MM.1S (cell line): ENCODE data around the gene SNTG2.

Experiments used
- DNase-seq: peaks from one replicate; pipeline ENCODE4 v3.0.0-alpha.2; 2015
- H2AFZ ChIP-seq: fragments of 300-600 bp; sonication (generic); 2 replicates; pipeline ENCODE4 v1.6.0; 2016; ENCODE audit warnings: antibody characterized with exemption, low read length
- H3F3A ChIP-seq: fragments of 300-600 bp; sonication (generic); 2 replicates; pipeline ENCODE4 v1.6.1; 2016; ENCODE audit warnings: mild to moderate bottlenecking, antibody characterized with exemption, low read length, moderate library complexity, mixed read lengths; ENCODE audit not compliant: insufficient read depth
- H3K27ac ChIP-seq: fragments of 300-600 bp; sonication (generic); 2 replicates; pipeline ENCODE4 v1.5.1; 2016; ENCODE audit warnings: mild to moderate bottlenecking, low read length
- H3K27me3 ChIP-seq: fragments of 300-600 bp; sonication (generic); replicated peaks from 2 replicates; pipeline ENCODE4 v1.6.0; 2016; ENCODE audit warnings: low read length; ENCODE audit not compliant: insufficient read depth
- H3K36me3 ChIP-seq: fragments of 300-600 bp; sonication (generic); replicated peaks from 2 replicates; pipeline ENCODE4 v1.6.1; 2016; ENCODE audit warnings: mild to moderate bottlenecking, low read length, mixed read lengths; ENCODE audit not compliant: insufficient read depth
- H3K4me1 ChIP-seq: fragments of 300-600 bp; sonication (generic); 2 replicates; pipeline ENCODE4 v1.6.1; 2016; ENCODE audit warnings: low read length, mixed read lengths
- H3K4me2 ChIP-seq: fragments of 300-600 bp; sonication (generic); 2 replicates; pipeline ENCODE4 v1.6.0; 2016; ENCODE audit warnings: low read depth, low read length
- H3K4me3 ChIP-seq: fragments of 300-600 bp; sonication (generic); 2 replicates; pipeline ENCODE4 v1.5.1; 2016; ENCODE audit warnings: low read length, mixed read lengths
- H3K79me2 ChIP-seq: fragments of 300-600 bp; sonication (generic); 2 replicates; pipeline ENCODE4 v1.6.1; 2016; ENCODE audit warnings: mixed run types, low read length, mixed read lengths
- H3K9ac ChIP-seq: fragments of 300-600 bp; sonication (generic); 2 replicates; pipeline ENCODE4 v1.6.1; 2016; ENCODE audit warnings: low read length, mixed read lengths
- H3K9me2 ChIP-seq: fragments of 300-600 bp; sonication (generic); replicated peaks from 2 replicates; pipeline ENCODE4 v1.6.1; 2016; ENCODE audit warnings: mild to moderate bottlenecking, low read length, mixed read lengths; ENCODE audit not compliant: insufficient read depth
- H3K9me3 ChIP-seq: fragments of 300-600 bp; sonication (generic); replicated peaks from 2 replicates; pipeline ENCODE4 v1.6.1; 2016; ENCODE audit warnings: mild to moderate bottlenecking, low read length, mixed read lengths; ENCODE audit not compliant: insufficient read depth
- H4K20me1 ChIP-seq: fragments of 300-600 bp; sonication (generic); 2 replicates; pipeline ENCODE4 v1.6.1; 2016; ENCODE audit warnings: mild to moderate bottlenecking, low read length, moderate library complexity, mixed read lengths; ENCODE audit not compliant: insufficient read depth
- CTCF ChIP-seq: fragments of 300-600 bp; sonication (generic); IDR thresholded peaks from 2 replicates; pipeline ENCODE4 v1.5.1; 2016; ENCODE audit warnings: antibody characterized with exemption, low read length, mixed read lengths
- EZH2 ChIP-seq: fragments of 300-600 bp; sonication (generic); optimal IDR thresholded peaks from 2 replicates; pipeline ENCODE3; 2017; ENCODE audit warnings: low read depth, mild to moderate bottlenecking, antibody characterized with exemption, low read length, mixed read lengths
- EZH2phosphoT487 ChIP-seq: fragments of 300-600 bp; sonication (generic); IDR thresholded peaks from 2 replicates; pipeline ENCODE4 v1.6.1; 2018; ENCODE audit warnings: antibody characterized with exemption, low read length

SNTG2 gene

GRCh38 chr2:1032030-1032429 lies 81.4 kb downstream of the SNTG2 start:
- H3K27ac ChIP-seq, result no peak overlapping the region
- no peaks in the 10 kb centered on the region for H3F3A ChIP-seq
- no peaks in the 10 kb centered on the region for H3K9me3 ChIP-seq
- H4K20me1 ChIP-seq, result no peaks in the 10 kb centered on the region
- no peak overlapping the region for H3K9ac ChIP-seq
- H3K4me2 ChIP-seq, result peak overlapping the region; percentile 47
- no peaks in the 10 kb centered on the region for H3K79me2 ChIP-seq
- H3K27me3 ChIP-seq, result no peaks in the 10 kb centered on the region
- no peak for TF ChIP-seq EZH2
- TF ChIP-seq EZH2phosphoT487, result no peak
- TF ChIP-seq CTCF, result no peak
- no peak overlapping the region for H2AFZ ChIP-seq
- H3K36me3 ChIP-seq, result no peaks in the 10 kb centered on the region
- DNase-seq, result no peak
- H3K4me3 ChIP-seq, result peak overlapping the region; percentile 27; the same call in 1 of the 2 replicates
- H3K4me1 ChIP-seq, result no peaks in the 10 kb centered on the region
- no peaks in the 10 kb centered on the region for H3K9me2 ChIP-seq

DNA sequence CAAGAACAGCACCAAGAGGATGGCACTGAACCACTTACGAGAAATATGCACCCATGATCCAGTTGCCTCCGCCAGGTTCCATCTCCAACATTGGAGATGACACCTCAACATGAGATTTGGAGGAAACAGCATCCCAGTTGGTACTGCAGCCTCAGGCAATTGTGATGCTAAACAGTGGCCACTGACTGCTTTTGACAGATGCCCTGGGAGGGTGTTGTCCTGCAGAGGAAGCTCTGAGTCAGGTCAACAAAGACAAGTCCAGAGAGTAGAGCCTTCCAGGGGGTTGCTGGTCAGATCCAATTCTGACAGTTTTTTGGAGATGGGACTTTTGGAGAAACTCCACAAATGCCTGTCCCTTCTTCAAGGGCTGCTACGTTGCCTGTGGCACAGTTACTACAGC lies 82.4 kb downstream of the SNTG2 start:
- no peaks in the 10 kb centered on the region for H4K20me1 ChIP-seq
- H3K4me1 ChIP-seq, result no peaks in the 10 kb centered on the region
- H3K4me2 ChIP-seq, result no peak overlapping the region
- no peaks in the 10 kb centered on the region for H3K9me2 ChIP-seq
- H3K9ac ChIP-seq, result no peak overlapping the region
- H3K27me3 ChIP-seq, result no peaks in the 10 kb centered on the region
- no peak overlapping the region for H2AFZ ChIP-seq
- H3K36me3 ChIP-seq, result no peaks in the 10 kb centered on the region
- no peaks in the 10 kb centered on the region for H3K9me3 ChIP-seq
- no peak for DNase-seq
- H3K27ac ChIP-seq, result no peak overlapping the region
- no peaks in the 10 kb centered on the region for H3F3A ChIP-seq
- TF ChIP-seq CTCF, result no peak
- TF ChIP-seq EZH2, result no peak
- no peak for TF ChIP-seq EZH2phosphoT487
- no peak overlapping the region for H3K4me3 ChIP-seq
- no peaks in the 10 kb centered on the region for H3K79me2 ChIP-seq

DNA sequence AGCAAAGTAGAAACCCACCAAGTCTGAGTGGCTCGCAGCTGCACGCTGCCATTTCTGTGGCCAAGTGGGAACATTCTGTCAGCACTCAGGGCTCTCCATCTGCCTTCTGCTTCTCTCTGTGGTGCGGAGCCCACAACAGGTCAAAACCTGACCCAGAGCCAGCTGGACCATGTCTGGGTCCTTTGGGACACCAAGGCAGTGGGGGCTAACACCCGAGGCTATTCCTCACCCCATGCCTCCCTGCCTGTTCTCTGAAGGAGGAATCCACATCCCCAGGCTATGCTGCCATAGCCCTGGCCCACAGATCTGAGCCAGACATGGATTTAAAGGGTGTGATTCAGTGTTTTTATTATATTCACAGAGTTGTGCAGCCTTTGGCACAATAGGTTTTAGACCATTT lies 86.4 kb downstream of the SNTG2 start:
- Histone ChIP-seq H3K4me3 (no peak overlapping the region), H3K79me2 (no peaks in the 10 kb centered on the region), H4K20me1 (no peaks in the 10 kb centered on the region), H3K9me3 (no peaks in the 10 kb centered on the region), H2AFZ (no peak overlapping the region), H3K9ac (no peak overlapping the region), H3K4me2 (no peak overlapping the region), H3K36me3 (no peaks in the 10 kb centered on the region), H3F3A (no peaks in the 10 kb centered on the region), H3K9me2 (no peaks in the 10 kb centered on the region), H3K4me1 (no peaks in the 10 kb centered on the region), H3K27ac (no peak overlapping the region), H3K27me3 (no peaks in the 10 kb centered on the region)
- DNase-seq, result no peak
- TF ChIP-seq EZH2 (no peak), CTCF (no peak), EZH2phosphoT487 (no peak)
